PC-3 (cell line): ENCODE results near the gene PXMP4. TPM values are rescaled to one million over a fixed set of nuclear protein-coding genes. Genes with fewer than 3 reads are reported as not detected.

ENCODE experiments used
- ATAC-seq: fragments of 200-7000 bp; cut with Tn5 transposase; 2 replicates; pipeline ENCODE4 v1.9.1; 2020; ENCODE audit warnings: mild to moderate bottlenecking, moderate library complexity
- BruUV-seq: library from RNA; stranded (reverse); fragments of 400-500 nt; replicated peaks from 2 replicates; lab custom pipeline; 2021; lab: Mats Ljungman, UMichigan
- CTCF ChIA-PET: fragments of 300-600 bp; sonication (Branson Sonifier 250); formaldehyde crosslinking; loops from one replicate; lab custom pipeline; 2022; ENCODE audit warnings: antibody characterized with exemption; lab: Charles Lee
- POLR2A ChIA-PET: fragments of 300-600 bp; sonication (Branson Sonifier 250); formaldehyde crosslinking; loops from one replicate; lab custom pipeline; 2022; ENCODE audit warnings: antibody characterized with exemption; ENCODE audit not compliant: unreplicated experiment; lab: Charles Lee
- DNase-seq: peaks from one replicate; pipeline ENCODE4 v3.0.0-alpha.2; 2015
- H2AFZ ChIP-seq: fragments of 300-600 bp; sonication (generic); 2 replicates; pipeline ENCODE4 v1.6.0; 2016; ENCODE audit warnings: antibody characterized with exemption, low read length
- H3F3A ChIP-seq: fragments of 300-600 bp; sonication (generic); one replicate; pipeline ENCODE4 v1.6.0; 2017; ENCODE audit warnings: antibody characterized with exemption, low read length, control low read depth, mild to moderate bottlenecking; ENCODE audit not compliant: unreplicated experiment
- H3K27ac ChIP-seq: fragments of 300-600 bp; sonication (generic); 2 replicates; pipeline ENCODE4 v1.5.1; 2016; ENCODE audit warnings: mild to moderate bottlenecking, low read length
- H3K27me3 ChIP-seq: fragments of 300-600 bp; sonication (generic); 2 replicates; pipeline ENCODE4 v1.6.1; 2016; ENCODE audit warnings: low read length, mixed read lengths
- H3K36me3 ChIP-seq: fragments of 300-600 bp; sonication (generic); 2 replicates; pipeline ENCODE4 v1.6.1; 2016; ENCODE audit warnings: low read depth, mixed run types, low read length, mixed read lengths
- H3K4me1 ChIP-seq: fragments of 300-600 bp; sonication (generic); 2 replicates; pipeline ENCODE4 v1.5.1; 2016; ENCODE audit warnings: low read length; ENCODE audit not compliant: insufficient read depth
- H3K4me2 ChIP-seq: fragments of 300-600 bp; sonication (generic); 2 replicates; pipeline ENCODE4 v1.6.0; 2016; ENCODE audit warnings: low read length
- H3K4me3 ChIP-seq: fragments of 300-600 bp; sonication (generic); 2 replicates; pipeline ENCODE4 v1.5.1; 2016; ENCODE audit warnings: mild to moderate bottlenecking, low read length, mixed read lengths
- H3K79me2 ChIP-seq: fragments of 300-600 bp; sonication (generic); 2 replicates; pipeline ENCODE4 v1.6.1; 2017; ENCODE audit warnings: low read length, mixed read lengths
- H3K9ac ChIP-seq: fragments of 300-600 bp; sonication (generic); 2 replicates; pipeline ENCODE4 v1.6.0; 2016; ENCODE audit warnings: mild to moderate bottlenecking, low read length
- H3K9me2 ChIP-seq: fragments of 300-600 bp; sonication (generic); replicated peaks from 2 replicates; pipeline ENCODE4 v1.6.1; 2016; ENCODE audit warnings: mixed run types, low read length, mixed read lengths
- H3K9me3 ChIP-seq: fragments of 300-600 bp; sonication (generic); 2 replicates; pipeline ENCODE4 v1.6.1; 2016; ENCODE audit warnings: low read length, mixed read lengths
- H4K20me1 ChIP-seq: fragments of 300-600 bp; sonication (generic); 2 replicates; pipeline ENCODE4 v1.6.1; 2016; ENCODE audit warnings: low read length, mixed read lengths
- CTCF ChIP-seq: fragments of 300-600 bp; sonication (generic); conservative IDR thresholded peaks from 2 replicates; pipeline ENCODE4 v1.5.1; 2017; ENCODE audit warnings: antibody characterized with exemption, low read depth, mild to moderate bottlenecking, low read length
- EZH2 ChIP-seq: fragments of 300-600 bp; sonication (generic); IDR thresholded peaks from one replicate; pipeline ENCODE4 v1.6.1; 2017; ENCODE audit warnings: antibody characterized with exemption, mild to moderate bottlenecking, low read length; ENCODE audit not compliant: unreplicated experiment
- EZH2phosphoT487 ChIP-seq: fragments of 300-600 bp; sonication (generic); IDR thresholded peaks from 2 replicates; pipeline ENCODE4 v1.6.1; 2018; ENCODE audit warnings: mild to moderate bottlenecking, antibody characterized with exemption, low read length, borderline replicate concordance
- intact Hi-C: fragments of 100-400 bp; cut with micrococcal nuclease; formaldehyde crosslinking; loops from 2 replicates; pipeline ENCODE4 v1.9.0; 2023
- total RNA-seq: library from RNA; depleted of rRNA; stranded (reverse); fragments of >200 nt; gene quantifications from 2 replicates; pipeline ENCODE4 v1.2.3, GENCODE V29; 2014

Gene PXMP4
- total RNA-seq, 1 experiment from 2014 or later: not detected

DNA sequence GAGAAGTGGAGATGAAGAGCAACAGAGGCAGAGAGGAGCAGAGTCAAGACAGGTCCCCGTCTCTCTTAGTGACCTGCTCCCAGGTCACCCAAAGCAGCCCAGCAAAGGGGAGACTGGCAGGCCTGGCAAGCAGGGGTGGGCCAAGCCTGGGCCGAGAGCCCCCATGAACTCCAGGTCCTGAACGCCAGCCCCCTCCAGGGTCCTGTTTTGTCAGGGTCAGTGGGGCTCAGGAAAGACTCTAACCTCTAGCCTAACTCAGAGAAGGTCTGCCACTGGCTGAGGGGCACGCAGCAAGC, 47.0 kb downstream of the PXMP4 start:
- no TSS peak for BruUV-seq

GRCh38 chr20:33672426-33673113, 47.5 kb downstream of the PXMP4 start:
- no peaks in the 10 kb centered on the region for H3K9me2 ChIP-seq
- peaks cover 30% of the 10 kb centered on the region for H3K4me1 ChIP-seq
- peak overlapping the region; percentile 88 for H3K4me2 ChIP-seq
- no peaks in the 10 kb centered on the region for H3K27me3 ChIP-seq
- H3K4me3 ChIP-seq: peak overlapping the region; percentile 92
- H3K36me3 ChIP-seq: peaks cover 14% of the 10 kb centered on the region
- no TSS peak for BruUV-seq
- intact Hi-C loops: loop anchor here (5.0 kb wide), 1 partner anchor 60 kb away; the partner anchor contains the start of gene ZNF341
- ATAC-seq (no peak), DNase-seq (no peak)
- ChIA-PET POLR2A (no interaction called here), CTCF (interaction anchor here (0.5 kb wide), 1 partner anchor 615 kb away, joined by 7 read pairs; no protein-coding TSS in a partner anchor)
- H3K9me3 ChIP-seq: no peaks in the 10 kb centered on the region
- H3K79me2 ChIP-seq: peaks cover 31% of the 10 kb centered on the region
- no peaks in the 10 kb centered on the region for H4K20me1 ChIP-seq
- H3F3A ChIP-seq: peaks cover 5% of the 10 kb centered on the region
- H3K9ac ChIP-seq: peak overlapping the region; percentile 85; the same call in 1 of the 2 replicates
- H3K27ac ChIP-seq: no peak overlapping the region
- no peak overlapping the region for H2AFZ ChIP-seq
- TF ChIP-seq CTCF: no peak
- TF ChIP-seq EZH2: no peak
- TF ChIP-seq EZH2phosphoT487: no peak

More for the DNA sequence above, 47.0 kb downstream of the PXMP4 start:
- ATAC-seq: no peak
- no peak overlapping the region for H3K27ac ChIP-seq
- no peak overlapping the region for H2AFZ ChIP-seq
- no peaks in the 10 kb centered on the region for H3K27me3 ChIP-seq
- no peaks in the 10 kb centered on the region for H3K9me2 ChIP-seq
- ChIA-PET CTCF (no interaction called here), POLR2A (no interaction called here)
- H4K20me1 ChIP-seq: no peaks in the 10 kb centered on the region
- TF ChIP-seq EZH2phosphoT487 (no peak), CTCF (no peak), EZH2 (no peak)
- H3K79me2 ChIP-seq: peaks cover 31% of the 10 kb centered on the region
- peaks cover 14% of the 10 kb centered on the region for H3K36me3 ChIP-seq
- H3K4me2 ChIP-seq: peak overlapping the region; percentile 88
- H3K4me3 ChIP-seq: peak overlapping the region; percentile 92
- intact Hi-C loops: loop anchor here (5.0 kb wide), 1 partner anchor 59 kb away; the partner anchor contains the start of gene ZNF341
- H3K9ac ChIP-seq: peak overlapping the region; percentile 85
- DNase-seq: no peak
- no peaks in the 10 kb centered on the region for H3K9me3 ChIP-seq
- H3F3A ChIP-seq: peaks cover 5% of the 10 kb centered on the region
- peaks cover 26% of the 10 kb centered on the region for H3K4me1 ChIP-seq
